HUES6 (cell line): ENCODE measurements around the gene PSENEN.
A peak's percentile ranks its signal among the peaks of the same experiment; 100 is the strongest.

Experiments used
- H3K27ac ChIP-seq: 2 replicates; pipeline ENCODE4 v1.7.0; 2013; ENCODE audit warnings: low read depth, mild to moderate bottlenecking, low read length, inconsistent platforms
- H3K27me3 ChIP-seq: 2 replicates; pipeline ENCODE4 v1.6.1; 2013; ENCODE audit warnings: low read length; ENCODE audit not compliant: control insufficient read depth, insufficient read depth
- H3K36me3 ChIP-seq: 2 replicates; pipeline ENCODE4 v1.6.1; 2013; ENCODE audit warnings: low read length; ENCODE audit not compliant: control insufficient read depth, insufficient read depth
- H3K4me1 ChIP-seq: 2 replicates; pipeline ENCODE4 v1.6.1; 2013; ENCODE audit warnings: low read length; ENCODE audit not compliant: control insufficient read depth, insufficient read depth
- H3K4me3 ChIP-seq: 2 replicates; pipeline ENCODE4 v1.5.1; 2013; ENCODE audit warnings: low read depth, low read length
- H3K9ac ChIP-seq: one replicate; pipeline ENCODE4 v1.6.1; 2013; ENCODE audit warnings: mild to moderate bottlenecking, low read length
- H3K9me3 ChIP-seq: 2 replicates; pipeline ENCODE4 v1.6.1; 2013; ENCODE audit warnings: low read depth, low read length; ENCODE audit not compliant: control insufficient read depth, insufficient read depth

Gene PSENEN

DNA sequence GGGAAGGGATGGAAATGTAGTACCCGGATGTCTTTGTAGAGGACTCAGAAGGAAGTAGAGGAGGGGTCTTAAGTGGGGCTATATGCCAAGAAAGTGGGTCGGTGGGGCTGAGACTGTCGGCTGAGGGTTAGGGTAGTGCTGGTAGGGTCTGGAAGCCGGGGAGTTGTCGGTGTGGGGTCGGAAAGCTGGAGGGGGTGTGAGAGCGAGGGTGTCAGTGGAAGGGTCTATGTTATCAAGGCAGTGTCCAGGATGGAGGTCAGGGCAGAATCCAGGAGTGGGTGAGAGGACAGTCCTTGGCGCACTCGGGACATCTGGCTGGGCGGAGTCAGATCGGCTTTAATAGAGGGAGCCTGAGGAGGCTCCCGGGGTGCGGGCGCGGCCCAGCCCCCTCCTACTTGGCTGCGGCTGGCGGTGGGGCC, 9.7 kb downstream of the PSENEN start:
- Histone ChIP-seq H3K4me3 (peak overlapping the region; percentile 95), H3K27me3 (peaks cover 11% of the 10 kb centered on the region; the same call in 1 of the 2 replicates)

GRCh38 chr19:35755550-35756376, 10.3 kb downstream of the PSENEN start:
- H3K4me1 ChIP-seq = peaks cover 11% of the 10 kb centered on the region
- H3K9ac ChIP-seq = peak overlapping the region; percentile 34
- peaks cover 11% of the 10 kb centered on the region; the same call in 1 of the 2 replicates for H3K27me3 ChIP-seq
- H3K36me3 ChIP-seq = peaks cover 25% of the 10 kb centered on the region
- H3K4me3 ChIP-seq = peak overlapping the region; percentile 95
- H3K27ac ChIP-seq = no peak overlapping the region
- H3K9me3 ChIP-seq = no peaks in the 10 kb centered on the region

More for the DNA sequence above, 9.7 kb downstream of the PSENEN start:
- H3K36me3 ChIP-seq = peaks cover 20% of the 10 kb centered on the region; the same call in 1 of the 2 replicates
- no peaks in the 10 kb centered on the region for H3K9me3 ChIP-seq
- peaks cover 11% of the 10 kb centered on the region for H3K4me1 ChIP-seq
- H3K27ac ChIP-seq = no peak overlapping the region
- peak overlapping the region; percentile 28 for H3K9ac ChIP-seq

- H3K9ac ChIP-seq = peak within 1 kb of the TSS; percentile 55
- H3K4me1 ChIP-seq = peaks cover 11% of the 10 kb centered on the region
- peak within 1 kb of the TSS; percentile 67; the same call in 1 of the 2 replicates for H3K27ac ChIP-seq
- H3K9me3 ChIP-seq = no peaks in the 10 kb centered on the region
- peaks cover 11% of the 10 kb centered on the region; the same call in 1 of the 2 replicates for H3K27me3 ChIP-seq
- peak within 1 kb of the TSS; percentile 95 for H3K4me3 ChIP-seq
- peaks cover 29% of the 10 kb centered on the region for H3K36me3 ChIP-seq
Observed at GRCh38 chr19:35756377-35757230, 11.2 kb downstream of the PSENEN start, which contains the start of gene HSPB6. Gene HSPB6, minus strand, starts transcription at chr19:35757029. Its CDS starts 21 bp downstream, at chr19:35757008.

DNA sequence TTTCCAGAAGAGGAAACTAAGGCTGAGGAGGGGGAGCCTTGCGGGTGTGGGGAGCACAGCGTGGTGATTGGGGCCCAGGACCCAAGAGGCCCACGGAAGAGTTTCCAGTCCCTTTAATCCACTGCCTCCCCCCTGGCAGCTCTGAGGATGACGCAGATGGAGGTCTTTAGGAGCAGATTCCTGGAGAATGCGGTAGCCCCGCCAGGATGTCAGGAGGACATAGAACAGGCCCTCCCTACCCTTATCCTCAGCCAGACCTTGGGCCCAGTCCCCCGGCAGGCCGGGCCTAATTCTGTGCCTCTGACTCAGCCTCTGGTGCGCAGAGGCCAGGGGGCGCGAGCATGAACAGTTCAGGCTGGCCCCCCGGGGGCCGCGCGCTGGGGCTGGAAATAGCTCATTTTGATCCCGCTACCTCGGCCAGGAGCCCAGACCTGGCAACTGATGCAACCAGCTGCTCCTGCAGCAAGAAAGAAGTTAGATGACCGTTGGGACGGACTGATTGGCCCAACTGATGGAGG, 11.8 kb downstream of the PSENEN start:
- Histone ChIP-seq H3K36me3 (peaks cover 33% of the 10 kb centered on the region), H3K9ac (peak overlapping the region; percentile 55), H3K4me1 (peaks cover 11% of the 10 kb centered on the region), H3K9me3 (no peaks in the 10 kb centered on the region), H3K27me3 (peaks cover 11% of the 10 kb centered on the region; the same call in 1 of the 2 replicates), H3K27ac (peak overlapping the region; percentile 67; the same call in 1 of the 2 replicates), H3K4me3 (peak overlapping the region; percentile 95)

GRCh38 chr19:35757749-35758608, 12.5 kb downstream of the PSENEN start, which contains the start of gene PROSER3:
Gene PROSER3, plus strand, starts transcription at chr19:35758176. Its CDS starts 40 bp downstream, at chr19:35758216.
- H3K36me3 ChIP-seq = peaks cover 30% of the 10 kb centered on the region
- H3K4me1 ChIP-seq = peaks cover 11% of the 10 kb centered on the region
- H3K4me3 ChIP-seq = peak within 1 kb of the TSS; percentile 95
- peak within 1 kb of the TSS; percentile 88; the same call in 1 of the 2 replicates for H3K27ac ChIP-seq
- peak within 1 kb of the TSS; percentile 90 for H3K9ac ChIP-seq
- H3K27me3 ChIP-seq = peaks cover 11% of the 10 kb centered on the region; the same call in 1 of the 2 replicates
- no peaks in the 10 kb centered on the region for H3K9me3 ChIP-seq

GRCh38 chr19:35759697-35760096, 14.2 kb downstream of the PSENEN start:
- Histone ChIP-seq H3K9ac (no peak overlapping the region), H3K4me3 (no peak overlapping the region), H3K27me3 (peaks cover 11% of the 10 kb centered on the region; the same call in 1 of the 2 replicates), H3K9me3 (no peaks in the 10 kb centered on the region), H3K36me3 (peaks cover 32% of the 10 kb centered on the region), H3K27ac (no peak overlapping the region), H3K4me1 (peaks cover 11% of the 10 kb centered on the region)

GRCh38 chr19:35760711-35761349, 15.4 kb downstream of the PSENEN start:
- Histone ChIP-seq H3K27me3 (peaks cover 4% of the 10 kb centered on the region; the same call in 1 of the 2 replicates), H3K9me3 (no peaks in the 10 kb centered on the region), H3K4me1 (peaks cover 9% of the 10 kb centered on the region), H3K4me3 (no peak overlapping the region), H3K9ac (no peak overlapping the region), H3K36me3 (peaks cover 42% of the 10 kb centered on the region), H3K27ac (no peak overlapping the region)

GRCh38 chr19:35764432-35765315, 19.2 kb downstream of the PSENEN start:
- H3K4me3 ChIP-seq = no peak overlapping the region
- H3K27me3 ChIP-seq = no peaks in the 10 kb centered on the region
- H3K27ac ChIP-seq = no peak overlapping the region
- peaks cover 50% of the 10 kb centered on the region for H3K36me3 ChIP-seq
- no peaks in the 10 kb centered on the region for H3K9me3 ChIP-seq
- H3K4me1 ChIP-seq = peaks cover 8% of the 10 kb centered on the region
- no peak overlapping the region for H3K9ac ChIP-seq

DNA sequence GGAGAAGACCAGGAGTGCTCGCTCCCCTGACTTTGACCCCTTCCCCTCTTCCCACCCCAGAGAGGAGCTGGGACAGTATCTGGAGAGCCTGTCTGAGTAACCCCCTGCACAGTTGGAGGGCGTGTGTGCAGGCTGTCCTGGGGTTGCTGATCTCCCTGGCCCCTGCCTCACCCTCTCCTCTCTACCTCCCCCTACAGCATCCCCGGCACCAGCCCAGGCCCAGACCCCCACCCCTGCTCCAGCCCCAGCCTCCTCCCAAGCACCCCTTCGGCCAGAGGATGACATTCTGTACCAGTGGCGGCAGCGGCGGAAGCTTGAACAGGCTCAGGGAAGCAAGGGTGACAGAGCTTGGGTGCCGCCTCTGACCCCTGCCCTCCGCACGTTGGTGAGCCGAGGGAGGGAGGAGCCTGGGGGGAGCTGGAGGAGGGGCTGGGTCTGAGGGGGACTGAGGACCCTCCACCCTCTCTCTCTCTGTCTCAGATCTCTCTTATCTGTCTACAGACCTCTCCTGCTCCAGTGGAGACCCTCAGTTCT, 21.2 kb downstream of the PSENEN start:
- H3K9ac ChIP-seq = no peak overlapping the region
- H3K27ac ChIP-seq = no peak overlapping the region
- H3K27me3 ChIP-seq = no peaks in the 10 kb centered on the region
- no peak overlapping the region for H3K4me3 ChIP-seq
- H3K36me3 ChIP-seq = peaks cover 36% of the 10 kb centered on the region
- no peaks in the 10 kb centered on the region for H3K9me3 ChIP-seq
- peaks cover 8% of the 10 kb centered on the region for H3K4me1 ChIP-seq
